ENCODE measurements around the gene RPL36. TPM values are rescaled to one million over a fixed set of nuclear protein-coding genes. Genes with fewer than 3 reads are reported as not detected.

RPL36 gene
- total RNA-seq, 1 donor from 2014 or later = 566 TPM

DNA sequence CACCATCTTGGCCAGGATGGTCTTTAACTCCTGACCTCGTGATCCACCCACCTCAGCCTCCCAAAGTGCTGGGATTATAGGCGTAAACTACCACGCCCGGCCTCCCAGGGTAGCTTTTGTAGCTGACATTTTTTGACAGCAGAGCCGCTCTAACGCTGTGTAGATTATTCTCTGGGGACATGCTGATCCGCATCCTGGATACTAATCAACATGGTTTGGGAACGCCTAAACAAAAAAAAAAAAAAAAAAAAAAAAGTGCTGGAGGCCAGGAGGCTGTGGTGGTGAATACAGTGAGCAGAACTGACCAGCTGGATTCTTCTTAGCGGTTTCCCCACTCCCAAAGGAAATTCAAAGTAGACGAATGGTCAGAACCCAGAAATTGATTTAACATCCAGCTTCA lies 24.7 kb downstream of the RPL36 start:
- H3K9me3 ChIP-seq = no peaks in the 10 kb centered on the region
- peaks cover 22% of the 10 kb centered on the region for H3K4me1 ChIP-seq
- ATAC-seq = no peak
- H3K27ac ChIP-seq = no peak overlapping the region
- no peaks in the 10 kb centered on the region for H3K27me3 ChIP-seq (ENCODE audit: low read depth)
- DNase-seq = no peak
- intact Hi-C loops (cut with DNase I) = no loop called here
- no peak overlapping the region for H3K4me3 ChIP-seq
- TF ChIP-seq, protein P1, sequence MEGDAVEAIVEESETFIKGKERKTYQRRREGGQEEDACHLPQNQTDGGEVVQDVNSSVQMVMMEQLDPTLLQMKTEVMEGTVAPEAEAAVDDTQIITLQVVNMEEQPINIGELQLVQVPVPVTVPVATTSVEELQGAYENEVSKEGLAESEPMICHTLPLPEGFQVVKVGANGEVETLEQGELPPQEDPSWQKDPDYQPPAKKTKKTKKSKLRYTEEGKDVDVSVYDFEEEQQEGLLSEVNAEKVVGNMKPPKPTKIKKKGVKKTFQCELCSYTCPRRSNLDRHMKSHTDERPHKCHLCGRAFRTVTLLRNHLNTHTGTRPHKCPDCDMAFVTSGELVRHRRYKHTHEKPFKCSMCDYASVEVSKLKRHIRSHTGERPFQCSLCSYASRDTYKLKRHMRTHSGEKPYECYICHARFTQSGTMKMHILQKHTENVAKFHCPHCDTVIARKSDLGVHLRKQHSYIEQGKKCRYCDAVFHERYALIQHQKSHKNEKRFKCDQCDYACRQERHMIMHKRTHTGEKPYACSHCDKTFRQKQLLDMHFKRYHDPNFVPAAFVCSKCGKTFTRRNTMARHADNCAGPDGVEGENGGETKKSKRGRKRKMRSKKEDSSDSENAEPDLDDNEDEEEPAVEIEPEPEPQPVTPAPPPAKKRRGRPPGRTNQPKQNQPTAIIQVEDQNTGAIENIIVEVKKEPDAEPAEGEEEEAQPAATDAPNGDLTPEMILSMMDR (IDR thresholded peaks at IDR 0.05) = no peak
- H3K36me3 ChIP-seq = peaks cover 59% of the 10 kb centered on the region

DNA sequence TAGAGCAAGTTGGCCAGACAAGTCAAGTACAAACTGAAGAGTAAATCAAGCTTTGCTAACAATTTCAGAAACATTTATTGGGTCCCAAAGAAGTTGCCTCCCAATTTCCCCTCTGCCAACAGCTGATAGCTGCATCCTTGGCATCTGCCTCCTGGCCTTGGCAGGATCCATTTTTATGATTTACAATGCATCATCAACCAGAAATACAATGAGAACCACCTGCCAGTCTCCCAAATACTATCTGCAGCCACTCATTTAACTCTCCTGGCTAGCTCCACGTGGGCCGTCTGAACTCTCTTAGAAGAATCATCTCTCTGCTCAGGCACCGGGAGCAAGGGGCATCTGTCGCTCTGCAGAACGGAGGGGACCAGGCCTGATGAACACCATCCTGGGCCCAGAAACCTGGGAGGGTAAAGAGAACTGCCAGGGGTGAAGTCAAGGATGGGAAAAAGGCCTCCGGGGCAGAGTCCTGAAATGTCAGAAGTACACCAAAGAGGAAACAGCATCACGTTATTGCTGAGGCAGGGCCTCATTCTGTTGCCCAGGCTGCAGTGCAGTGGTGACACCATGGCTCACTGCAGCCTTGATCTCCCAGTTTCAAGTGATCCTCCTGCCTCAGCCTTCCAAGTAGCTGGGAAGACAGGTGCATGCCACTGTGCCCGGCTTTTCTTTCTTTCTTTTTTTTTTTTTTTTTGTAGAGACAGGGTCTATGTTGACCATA lies 27.3 kb downstream of the RPL36 start:
- ATAC-seq (no peak), DNase-seq (no peak)
- Histone ChIP-seq H3K4me1 (peaks cover 22% of the 10 kb centered on the region), H3K9me3 (no peaks in the 10 kb centered on the region), H3K27ac (no peak overlapping the region), H3K4me3 (no peak overlapping the region), H3K27me3 (ENCODE audit: low read depth) (no peaks in the 10 kb centered on the region), H3K36me3 (peaks cover 33% of the 10 kb centered on the region)
- intact Hi-C loops (cut with DNase I) = no loop called here
- TF ChIP-seq, protein P1 (IDR thresholded peaks at IDR 0.05) = no peak

DNA sequence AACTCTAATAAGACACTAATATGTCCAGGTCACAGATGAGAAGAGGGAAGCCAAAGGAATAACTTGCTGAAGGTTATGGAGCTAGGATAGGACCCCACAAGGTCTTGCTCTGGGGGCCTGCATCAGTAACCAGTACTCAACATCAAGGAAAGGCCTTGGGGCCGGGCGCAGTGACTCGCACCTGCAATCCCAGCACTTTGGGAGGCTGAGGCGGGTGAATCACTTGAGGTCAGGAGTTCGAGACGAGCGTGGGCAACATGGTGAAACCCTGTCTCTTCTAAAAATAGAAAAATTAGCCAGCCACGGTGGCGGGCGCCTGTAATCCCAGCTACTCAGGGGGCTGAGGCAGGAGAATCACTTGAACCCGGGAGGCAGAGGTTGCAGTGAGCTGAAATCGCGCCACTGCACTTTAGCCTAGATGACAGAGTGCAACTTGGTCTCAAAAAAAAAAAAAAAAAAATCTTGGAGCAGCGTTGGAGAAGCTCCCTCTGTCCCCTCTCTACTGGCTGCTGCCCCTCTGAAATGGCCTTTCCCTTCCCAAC lies 28.0 kb downstream of the RPL36 start:
- Histone ChIP-seq H3K27me3 (ENCODE audit: low read depth) (no peaks in the 10 kb centered on the region), H3K4me1 (peaks cover 22% of the 10 kb centered on the region), H3K36me3 (peaks cover 26% of the 10 kb centered on the region), H3K9me3 (no peaks in the 10 kb centered on the region), H3K27ac (no peak overlapping the region), H3K4me3 (peak overlapping the region; percentile 98)
- TF ChIP-seq, protein P1 (IDR thresholded peaks at IDR 0.05) = no peak
- ATAC-seq (no peak), DNase-seq (no peak)
- intact Hi-C loops (cut with DNase I) = no loop called here

DNA sequence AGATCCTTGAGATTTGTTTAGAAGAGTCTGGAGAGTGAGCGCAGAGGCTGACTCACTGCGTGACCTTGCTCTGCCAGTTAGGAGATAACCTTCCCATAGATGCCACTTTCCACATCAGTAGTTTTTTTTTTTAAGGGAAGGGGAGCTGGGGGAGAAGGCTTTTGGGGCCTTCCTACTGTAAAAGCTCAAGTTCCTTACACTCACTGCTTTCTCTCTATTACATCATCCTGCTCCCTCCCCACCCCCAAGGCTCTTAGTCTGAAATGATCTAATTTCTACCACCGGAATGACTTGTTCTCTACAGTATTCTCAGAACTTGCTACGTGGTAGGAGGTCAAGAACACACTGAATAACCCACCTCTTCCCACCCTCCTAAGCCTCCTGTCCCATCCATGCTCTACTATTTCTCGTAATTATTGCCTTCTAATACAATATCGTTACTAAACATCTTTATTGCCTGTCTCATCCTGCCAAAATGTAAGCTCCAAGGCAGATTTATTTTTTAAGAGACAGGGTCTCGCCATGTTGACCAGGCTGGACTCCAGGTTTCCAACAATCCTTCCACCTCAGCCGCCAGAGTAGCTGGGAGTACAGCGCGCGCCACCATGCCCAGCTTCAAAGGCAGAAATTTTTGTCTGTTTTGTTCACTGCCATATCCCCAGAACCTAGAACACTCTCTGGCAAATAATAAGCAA lies 28.6 kb downstream of the RPL36 start:
- Histone ChIP-seq H3K4me3 (peak overlapping the region; percentile 98), H3K4me1 (peaks cover 22% of the 10 kb centered on the region), H3K36me3 (peaks cover 20% of the 10 kb centered on the region), H3K27me3 (ENCODE audit: low read depth) (no peaks in the 10 kb centered on the region), H3K9me3 (no peaks in the 10 kb centered on the region), H3K27ac (peak overlapping the region; percentile 97)
- TF ChIP-seq, protein P1 (IDR thresholded peaks at IDR 0.05) = no peak
- ATAC-seq (no peak), DNase-seq (no peak)
- intact Hi-C loops (cut with DNase I) = no loop called here

DNA sequence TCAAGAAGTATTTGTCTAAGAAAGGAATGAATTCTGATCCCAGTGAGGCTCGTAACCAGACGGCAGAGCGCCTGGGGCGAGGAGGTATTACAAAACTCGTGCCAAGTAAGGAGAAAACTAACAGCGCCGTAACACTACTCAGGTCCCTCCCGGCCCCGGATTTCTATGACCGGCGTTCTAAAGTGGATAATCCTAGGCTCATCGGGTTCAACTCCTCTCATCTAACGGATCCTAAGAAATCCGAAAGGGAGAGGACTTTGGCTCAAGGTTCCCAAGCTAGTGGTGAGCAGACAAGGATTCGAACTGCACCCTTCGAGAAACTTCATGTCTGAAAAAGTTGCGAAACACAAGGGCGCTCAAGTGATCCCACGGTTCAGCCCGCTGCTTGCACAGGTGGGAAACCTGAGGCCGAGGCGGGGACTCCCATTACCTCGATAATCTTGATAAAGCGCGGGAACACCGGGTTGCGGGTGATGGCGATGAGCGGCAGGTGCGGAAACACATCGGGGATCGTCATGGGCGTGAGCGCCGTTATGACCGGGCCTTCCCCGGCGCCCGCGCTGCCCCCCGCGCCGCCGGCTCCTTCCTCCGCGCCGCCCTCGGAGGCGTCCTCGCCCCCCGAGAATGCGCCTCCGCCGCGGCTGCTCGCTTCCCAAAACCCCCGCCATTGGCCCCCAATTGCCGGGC lies 29.3 kb downstream of the RPL36 start:
- DNase-seq = peak; percentile 63
- Histone ChIP-seq H3K9me3 (no peaks in the 10 kb centered on the region), H3K27me3 (ENCODE audit: low read depth) (no peaks in the 10 kb centered on the region), H3K36me3 (peaks cover 13% of the 10 kb centered on the region), H3K27ac (peak overlapping the region; percentile 97), H3K4me1 (peaks cover 22% of the 10 kb centered on the region), H3K4me3 (peak overlapping the region; percentile 98)
- peak in 1 of 2 donors; percentile 1 for ATAC-seq
- intact Hi-C loops (cut with DNase I) = no loop called here
- TF ChIP-seq, protein P1 (IDR thresholded peaks at IDR 0.05) = no peak

All from lower lobe of right lung (tissue), 2 donors.